Naive B cell (primary cell): Measurements from ENCODE around the gene STK24. TPM values are rescaled to one million over a fixed set of nuclear protein-coding genes. Genes with fewer than 3 reads are reported as not detected.
A peak's percentile ranks its signal among the peaks of the same experiment; 100 is the strongest.

ENCODE experiments used
- ATAC-seq, 2 donors: fragments of 150-1000 bp; cut with Tn5 transposase; 2 replicates each; pipeline ENCODE4 v1.10.0; 2021; ENCODE audit warnings: low read depth in 2 of 2, mild to moderate bottlenecking in 2 of 2, moderate library complexity in 2 of 2
- DNase-seq: peaks from one replicate; pipeline ENCODE4 v3.0.0; 2022
- H3K27ac Mint-ChIP-seq, 6 donors: one replicate each; pipeline ENCODE4 v1.8.0; 2020 to 2022; ENCODE audit warnings: mild to moderate bottlenecking in 6 of 6, mixed read lengths in 6 of 6, moderate library complexity in 5 of 6, inconsistent platforms in 2 of 6
- H3K27me3 Mint-ChIP-seq, 3 donors: one replicate each; pipeline ENCODE4 v1.8.0; 2021 to 2022; ENCODE audit warnings: mixed read lengths in 3 of 3, mild to moderate bottlenecking in 1 of 3
- H3K36me3 Mint-ChIP-seq, 2 donors: one replicate each; pipeline ENCODE4 v1.8.0; 2020 to 2022; ENCODE audit warnings: mixed read lengths in 2 of 2, inconsistent platforms in 1 of 2, mild to moderate bottlenecking in 1 of 2
- H3K4me1 Mint-ChIP-seq, 3 donors: one replicate each; pipeline ENCODE4 v1.8.0; 2020 to 2022; ENCODE audit warnings: mixed read lengths in 3 of 3, inconsistent platforms in 1 of 3, mild to moderate bottlenecking in 1 of 3, moderate library complexity in 1 of 3
- H3K4me3 Mint-ChIP-seq, 8 donors: one replicate each; pipeline ENCODE4 v1.8.0; 2020 to 2022; ENCODE audit warnings: mild to moderate bottlenecking in 8 of 8, mixed read lengths in 8 of 8, moderate library complexity in 8 of 8, inconsistent platforms in 2 of 8
- H3K9me3 Mint-ChIP-seq, 7 donors: one replicate each; pipeline ENCODE4 v1.8.0; 2020 to 2022; ENCODE audit warnings: mixed read lengths in 7 of 7, mild to moderate bottlenecking in 5 of 7, inconsistent platforms in 2 of 7, moderate library complexity in 1 of 7
- polyA plus RNA-seq, 6 donors: library from polyadenylated mRNA; unstranded; fragments of 300-500 nt; fragmentation: Illumina TruSeq; gene quantifications; one replicate each; pipeline ENCODE4 v1.2.3, GENCODE V29; 2021; ENCODE audit warnings: low read depth in 6 of 6

The STK24 gene
- polyA plus RNA-seq, 6 donors from 2014 or later, result 30.2 to 63.1 (median 37.2) TPM

- peaks cover 70 to 94% (median 88%) of the 10 kb centered on the region in 3 donors for H3K4me1 Mint-ChIP-seq
- no peaks in the 10 kb centered on the region for H3K9me3 Mint-ChIP-seq
- ATAC-seq (no peak), DNase-seq (no peak)
- no peaks in the 10 kb centered on the region for H3K27me3 Mint-ChIP-seq
- no peaks in the 10 kb centered on the region for H3K36me3 Mint-ChIP-seq
- H3K4me3 Mint-ChIP-seq, result peak overlapping the region in 4 of 8 donors; percentile 10 to 80 (median 53)
- H3K27ac Mint-ChIP-seq, result peak overlapping the region in 4 of 6 donors; percentile 76 to 96 (median 82)
These were observed 17.7 kb downstream of the STK24 start for GRCh38 chr13:98559169-98559568.

- Mint-ChIP-seq H3K27me3 (no peaks in the 10 kb centered on the region), H3K36me3 (no peaks in the 10 kb centered on the region), H3K27ac (peak overlapping the region; percentile 32 to 88 (median 64)), H3K4me3 (peak overlapping the region in 5 of 8 donors; percentile 12 to 69 (median 52)), H3K9me3 (no peaks in the 10 kb centered on the region), H3K4me1 (peaks cover 72 to 94% (median 88%) of the 10 kb centered on the region in 3 donors)
- ATAC-seq, result no peak
- DNase-seq, result no peak
These were observed 18.7 kb downstream of the STK24 start for GRCh38 chr13:98557937-98558792.

GRCh38 chr13:98556968-98557631 is 19.8 kb downstream of the STK24 start:
- Mint-ChIP-seq H3K27me3 (no peaks in the 10 kb centered on the region), H3K9me3 (no peaks in the 10 kb centered on the region), H3K4me3 (peak overlapping the region in 4 of 8 donors; percentile 28 to 67 (median 43)), H3K4me1 (peaks cover 74 to 95% (median 88%) of the 10 kb centered on the region in 3 donors), H3K36me3 (no peaks in the 10 kb centered on the region), H3K27ac (peak overlapping the region; percentile 16 to 88 (median 79))
- ATAC-seq (peak; percentile 62 to 89), DNase-seq (no peak)

- H3K9me3 Mint-ChIP-seq, result no peaks in the 10 kb centered on the region
- peaks cover 4 to 5% of the 10 kb centered on the region in 2 donors for H3K36me3 Mint-ChIP-seq
- peaks cover 76 to 96% (median 89%) of the 10 kb centered on the region in 3 donors for H3K4me1 Mint-ChIP-seq
- H3K4me3 Mint-ChIP-seq, result peak overlapping the region in 3 of 8 donors; percentile 10 to 44 (median 30)
- peak overlapping the region; percentile 11 to 80 (median 64) for H3K27ac Mint-ChIP-seq
- no peak for DNase-seq
- H3K27me3 Mint-ChIP-seq, result no peaks in the 10 kb centered on the region
- ATAC-seq, result no peak
These were observed 20.6 kb downstream of the STK24 start for GRCh38 chr13:98556142-98556816.

- no peak for DNase-seq
- H3K27ac Mint-ChIP-seq, result peak overlapping the region in 3 of 6 donors; percentile 13 to 41 (median 16)
- no peak for ATAC-seq
- H3K4me1 Mint-ChIP-seq, result peaks cover 58 to 93% (median 93%) of the 10 kb centered on the region in 3 donors
- H3K9me3 Mint-ChIP-seq, result no peaks in the 10 kb centered on the region
- H3K4me3 Mint-ChIP-seq, result no peak overlapping the region
- no peaks in the 10 kb centered on the region for H3K27me3 Mint-ChIP-seq
- peaks cover 7 to 17% of the 10 kb centered on the region in 2 donors for H3K36me3 Mint-ChIP-seq
These were observed 27.1 kb downstream of the STK24 start for GRCh38 chr13:98549728-98550317.

GRCh38 chr13:98549006-98549727 is 27.7 kb downstream of the STK24 start:
- Mint-ChIP-seq H3K27me3 (no peaks in the 10 kb centered on the region), H3K4me3 (no peak overlapping the region), H3K36me3 (peaks cover 7 to 17% of the 10 kb centered on the region in 2 donors), H3K9me3 (no peaks in the 10 kb centered on the region), H3K4me1 (peaks cover 62 to 93% (median 93%) of the 10 kb centered on the region in 3 donors), H3K27ac (peak overlapping the region in 4 of 6 donors; percentile 28 to 73 (median 55))
- DNase-seq (no peak), ATAC-seq (no peak)

DNA sequence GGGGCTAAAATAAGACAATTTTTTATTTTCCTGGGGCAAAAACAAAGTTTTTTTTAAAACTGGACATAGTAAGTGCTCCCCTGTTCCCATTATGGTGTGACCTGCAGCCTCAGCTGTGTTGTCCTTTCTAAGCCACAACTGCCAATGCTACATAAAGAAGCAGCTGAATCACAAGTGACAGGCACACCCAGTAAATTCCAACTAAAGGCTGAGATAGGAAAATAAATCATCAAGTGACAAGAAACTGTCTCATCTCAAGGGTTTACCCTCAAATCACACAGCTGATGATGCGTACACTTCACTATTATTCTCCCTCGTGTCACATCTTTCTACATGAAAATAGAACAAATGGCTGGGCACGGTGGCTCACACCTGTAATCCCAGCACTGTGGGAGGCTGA is 28.7 kb downstream of the STK24 start:
- Mint-ChIP-seq H3K27ac (peak overlapping the region in 4 of 6 donors; percentile 3 to 84 (median 34)), H3K4me1 (peaks cover 60 to 93% (median 92%) of the 10 kb centered on the region in 3 donors), H3K36me3 (peaks cover 7 to 17% of the 10 kb centered on the region in 2 donors), H3K27me3 (no peaks in the 10 kb centered on the region), H3K9me3 (no peaks in the 10 kb centered on the region), H3K4me3 (no peak overlapping the region)
- DNase-seq, result no peak
- ATAC-seq, result no peak

DNA sequence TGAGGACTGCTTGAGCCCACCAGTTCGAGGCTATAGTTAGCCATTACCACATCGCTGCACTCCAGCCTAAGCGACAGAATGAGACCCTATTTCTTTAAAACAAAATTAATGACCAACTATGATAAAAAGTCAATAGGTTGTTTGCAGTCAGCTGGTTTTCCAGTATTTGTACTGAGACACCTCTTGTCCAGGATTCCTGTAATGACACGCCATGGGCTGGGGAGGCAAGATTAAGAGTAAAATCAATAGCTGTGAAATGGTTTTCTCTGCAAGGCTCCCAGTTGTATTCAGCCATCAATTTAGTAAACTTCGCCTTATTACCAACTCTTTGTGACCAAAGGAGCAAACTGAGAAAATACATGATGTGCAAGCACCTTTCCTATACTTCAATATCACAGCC is 29.5 kb downstream of the STK24 start:
- Mint-ChIP-seq H3K36me3 (peaks cover 7 to 17% of the 10 kb centered on the region in 2 donors), H3K4me1 (peaks cover 63 to 95% (median 93%) of the 10 kb centered on the region in 3 donors), H3K27ac (peak overlapping the region in 3 of 6 donors; percentile 4 to 84 (median 71)), H3K9me3 (no peaks in the 10 kb centered on the region), H3K27me3 (no peaks in the 10 kb centered on the region), H3K4me3 (no peak overlapping the region)
- ATAC-seq (no peak), DNase-seq (no peak)

GRCh38 chr13:98546402-98546801 is 30.5 kb downstream of the STK24 start:
- H3K4me1 Mint-ChIP-seq, result peaks cover 62 to 95% (median 93%) of the 10 kb centered on the region in 3 donors
- no peaks in the 10 kb centered on the region for H3K27me3 Mint-ChIP-seq
- H3K36me3 Mint-ChIP-seq, result peaks cover 3 to 14% of the 10 kb centered on the region in 2 donors
- DNase-seq (no peak), ATAC-seq (no peak)
- no peak overlapping the region for H3K4me3 Mint-ChIP-seq
- peak overlapping the region; percentile 36 to 80 (median 62) for H3K27ac Mint-ChIP-seq
- H3K9me3 Mint-ChIP-seq, result no peaks in the 10 kb centered on the region

GRCh38 chr13:98544104-98544710 is 32.7 kb downstream of the STK24 start:
- peaks cover 0 to 1% of the 10 kb centered on the region in 2 donors for H3K36me3 Mint-ChIP-seq
- peaks cover 55 to 94% (median 92%) of the 10 kb centered on the region in 3 donors for H3K4me1 Mint-ChIP-seq
- no peak for ATAC-seq
- no peaks in the 10 kb centered on the region for H3K9me3 Mint-ChIP-seq
- H3K27me3 Mint-ChIP-seq, result no peaks in the 10 kb centered on the region
- DNase-seq, result no peak
- peak overlapping the region in 6 of 8 donors; percentile 73 to 90 (median 82) for H3K4me3 Mint-ChIP-seq
- H3K27ac Mint-ChIP-seq, result peak overlapping the region in 2 of 6 donors; percentile 28 to 82

- no peaks in the 10 kb centered on the region for H3K9me3 Mint-ChIP-seq
- H3K4me1 Mint-ChIP-seq, result peaks cover 55 to 95% (median 92%) of the 10 kb centered on the region in 3 donors
- no peaks in the 10 kb centered on the region for H3K27me3 Mint-ChIP-seq
- no peak for DNase-seq
- no peaks in the 10 kb centered on the region for H3K36me3 Mint-ChIP-seq
- ATAC-seq, result peak; percentile 29 to 35
- peak overlapping the region; percentile 73 to 90 (median 82) for H3K27ac Mint-ChIP-seq
- peak overlapping the region; percentile 73 to 90 (median 83) for H3K4me3 Mint-ChIP-seq
These were observed 33.4 kb downstream of the STK24 start for GRCh38 chr13:98543378-98544103.
